ENCODE results near the gene EDC3. TPM values are rescaled to one million over a fixed set of nuclear protein-coding genes. Genes with fewer than 3 reads are reported as not detected.

The EDC3 gene
- total and polyA plus RNA-seq, 9 of the 15 experiments (the other 6 are each of a cell fraction or from before 2014, with no cell fraction given), result 11.7 to 63.9 (median 32.8) TPM

GRCh38 chr15:74628199-74628598 is 67.6 kb downstream of the EDC3 start:
- DNase-seq (ENCODE audit: extremely low read depth in 1 of 4, low spot score in 3 of 4) (no peak), FAIRE-seq (no peak), ATAC-seq (no peak)
- no peak overlapping the region for H3K27ac ChIP-seq (ENCODE audit: extremely low read depth, low read depth, low read length)
- H3K4me3 ChIP-seq, result no peak overlapping the region
- H2AFZ ChIP-seq (ENCODE audit: low read depth, low read length), result no peak overlapping the region
- CTCF ChIA-PET (ENCODE audit: low intra/inter-chr PET ratio), result no interaction called here
- POLR2A ChIA-PET, result interaction anchor here (0.6 to 0.9 kb wide), 3 partner anchors 9 to 327 kb away, joined by 3 to 4 read pairs (median 3); no protein-coding TSS in a partner anchor
- no peaks in the 10 kb centered on the region for H3K27me3 ChIP-seq (ENCODE audit: control insufficient read depth in 2 of 2, insufficient read depth in 2 of 2, low read length in 2 of 2)
- peaks cover 8% of the 10 kb centered on the region for H3K9me1 ChIP-seq (ENCODE audit: control insufficient read depth, insufficient read depth, low read length)
- H3K4me2 ChIP-seq (ENCODE audit: insufficient read depth, low read length), result no peak overlapping the region
- no peak overlapping the region for H3K9ac ChIP-seq (ENCODE audit: insufficient read depth in 1 of 2, low read depth in 2 of 2, low read length in 2 of 2)
- peaks cover 98% of the 10 kb centered on the region for H3K36me3 ChIP-seq (ENCODE audit: control insufficient read depth, insufficient read depth, low read length)
- WGBS (ENCODE audit: insufficient coverage, low coverage, missing lambda C conversion rate), result 84% methylated on average over 3 of the region's 3 CpGs
- H3K79me2 ChIP-seq (ENCODE audit: control insufficient read depth, insufficient read depth, low read length), result no peaks in the 10 kb centered on the region
- H4K20me1 ChIP-seq (replicated peaks; ENCODE audit: control insufficient read depth, insufficient read depth, low read length), result peaks cover 30% of the 10 kb centered on the region
- no TSS peak for BruUV-seq (replicated peaks)
- H3K4me1 ChIP-seq (replicated peaks in 1 of 2; ENCODE audit: control insufficient read depth in 2 of 2, insufficient read depth in 2 of 2, low read length in 2 of 2), result no peaks in the 10 kb centered on the region; a peak in 1 of 5 replicates
- 0 out of 2 replicates have a peak, but pooled peaks have one; percentile 14 for TF ChIP-seq POLR2A (conservative IDR thresholded peaks at IDR 0.05)
- no peak for TF ChIP-seq SUPT5H (IDR thresholded peaks at IDR 0.05)
- H3K9me3 ChIP-seq (replicated peaks; ENCODE audit: control insufficient read depth, insufficient read depth, low read depth, low read length), result no peaks in the 10 kb centered on the region
- in situ Hi-C loops (cut with MboI), result no loop called here
- intact Hi-C loops (cut with micrococcal nuclease), result no loop called here

- Histone ChIP-seq H3K27me3 (ENCODE audit: control insufficient read depth in 2 of 2, insufficient read depth in 2 of 2, low read length in 2 of 2) (no peaks in the 10 kb centered on the region), H3K36me3 (ENCODE audit: control insufficient read depth, insufficient read depth, low read length) (peaks cover 99% of the 10 kb centered on the region), H3K9me1 (ENCODE audit: control insufficient read depth, insufficient read depth, low read length) (peaks cover 8% of the 10 kb centered on the region), H3K9me3 (replicated peaks; ENCODE audit: control insufficient read depth, insufficient read depth, low read depth, low read length) (no peaks in the 10 kb centered on the region), H3K4me3 (no peak overlapping the region), H2AFZ (ENCODE audit: low read depth, low read length) (no peak overlapping the region), H3K79me2 (ENCODE audit: control insufficient read depth, insufficient read depth, low read length) (no peaks in the 10 kb centered on the region), H3K4me1 (replicated peaks in 1 of 2; ENCODE audit: control insufficient read depth in 2 of 2, insufficient read depth in 2 of 2, low read length in 2 of 2) (no peaks in the 10 kb centered on the region; a peak in 1 of 5 replicates), H4K20me1 (replicated peaks; ENCODE audit: control insufficient read depth, insufficient read depth, low read length) (peaks cover 26% of the 10 kb centered on the region), H3K27ac (ENCODE audit: extremely low read depth, low read depth, low read length) (no peak overlapping the region), H3K9ac (ENCODE audit: insufficient read depth in 1 of 2, low read depth in 2 of 2, low read length in 2 of 2) (no peak overlapping the region), H3K4me2 (ENCODE audit: insufficient read depth, low read length) (no peak overlapping the region)
- ATAC-seq (no peak), DNase-seq (ENCODE audit: extremely low read depth in 1 of 4, low spot score in 3 of 4) (no peak), FAIRE-seq (no peak)
- ChIA-PET POLR2A (interaction anchor here (0.6 to 2.0 kb wide), 3 partner anchors 10 to 328 kb away, joined by 3 to 19 read pairs (median 3); no protein-coding TSS in a partner anchor), CTCF (ENCODE audit: low intra/inter-chr PET ratio) (no interaction called here)
- in situ Hi-C loops (cut with MboI) (no loop called here), intact Hi-C loops (cut with micrococcal nuclease) (no loop called here)
- BruUV-seq (replicated peaks), result no TSS peak
- TF ChIP-seq BRF1 (IDR thresholded peaks at IDR 0.05; ENCODE audit: borderline replicate concordance, extremely low read depth, insufficient read length), result no peak
- TF ChIP-seq TAF7 (tag; IDR thresholded peaks at IDR 0.05), result no peak
- TF ChIP-seq POLR2A (conservative IDR thresholded peaks at IDR 0.05), result 0 out of 2 replicates have a peak, but pooled peaks have one; percentile 1
- no peak for TF ChIP-seq FOXA3 (CRISPR knock-in tag; conservative IDR thresholded peaks at IDR 0.05 in 1 of 2, IDR thresholded peaks at IDR 0.05 in 1 of 2)
- TF ChIP-seq BRCA1 (IDR thresholded peaks at IDR 0.05), result no peak
- TF ChIP-seq BRCA1 (CRISPR knock-in tag; IDR thresholded peaks at IDR 0.05), result no peak
- TF ChIP-seq PBX2 (CRISPR knock-in tag; IDR thresholded peaks at IDR 0.05; ENCODE audit: low read depth), result no peak
- no peak for TF ChIP-seq PBX2 (tag; conservative IDR thresholded peaks at IDR 0.05; ENCODE audit: low read depth)
- no peak for TF ChIP-seq POU5F1 (IDR thresholded peaks at IDR 0.05; ENCODE audit: borderline replicate concordance, low read depth, low read length, partially characterized antibody)
- TF ChIP-seq POLR2G (IDR thresholded peaks at IDR 0.05; ENCODE audit: low read depth, low read length), result 0 out of 2 replicates have a peak, but pooled peaks have one; percentile 29
- 90% methylated on average over 5 of the region's 5 CpGs for WGBS (ENCODE audit: insufficient coverage, low coverage, missing lambda C conversion rate)
Measured at GRCh38 chr15:74627766-74628165, 68.1 kb downstream of the EDC3 start.

Data from K562 (cell line).